GM21526 (cell line): ENCODE results near the gene SIRT6.
"Not testable (repeated sequence)": the region's sequence is repeated elsewhere in the genome, so short reads cannot be mapped to it uniquely, and the experiment has no call there.

Source experiments
- ATAC-seq: cut with Tn5 transposase; IDR thresholded peaks from one replicate; pipeline ENCODE4 v1.9.1; 2021; ENCODE audit warnings: moderate library complexity; ENCODE audit not compliant: unreplicated experiment, low FRiP score

The SIRT6 gene

DNA sequence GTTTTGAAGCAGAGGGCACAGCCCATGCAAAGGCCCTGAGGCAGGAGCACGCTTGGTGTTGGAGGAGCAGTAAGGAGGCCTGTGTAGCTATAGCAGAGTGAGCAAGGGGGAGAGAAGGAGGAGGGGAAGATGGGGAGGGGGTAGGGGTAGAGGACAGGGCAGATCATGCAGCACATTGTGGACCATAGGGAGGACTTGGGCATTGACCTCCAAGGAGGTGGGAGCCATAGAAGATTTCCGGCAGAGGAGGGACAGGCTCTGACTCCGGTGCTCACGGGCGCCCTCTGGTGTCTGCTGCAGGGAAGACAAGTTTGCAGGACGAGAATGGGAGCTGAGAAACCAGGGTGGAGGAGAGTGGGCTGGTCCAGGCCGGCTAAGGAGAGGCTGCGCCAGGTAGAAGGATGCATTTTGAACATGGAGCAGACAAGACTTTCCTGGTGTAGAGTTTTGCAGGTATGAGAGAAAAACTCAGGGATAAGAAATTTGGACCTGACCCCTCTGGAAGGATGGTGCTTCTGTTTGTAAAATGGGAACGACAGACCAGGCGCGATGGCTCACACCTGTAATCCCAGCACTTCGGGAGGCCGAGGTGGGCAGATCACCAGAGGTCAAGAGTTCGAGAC, 42.6 kb downstream of the SIRT6 start:
- no peak for ATAC-seq

DNA sequence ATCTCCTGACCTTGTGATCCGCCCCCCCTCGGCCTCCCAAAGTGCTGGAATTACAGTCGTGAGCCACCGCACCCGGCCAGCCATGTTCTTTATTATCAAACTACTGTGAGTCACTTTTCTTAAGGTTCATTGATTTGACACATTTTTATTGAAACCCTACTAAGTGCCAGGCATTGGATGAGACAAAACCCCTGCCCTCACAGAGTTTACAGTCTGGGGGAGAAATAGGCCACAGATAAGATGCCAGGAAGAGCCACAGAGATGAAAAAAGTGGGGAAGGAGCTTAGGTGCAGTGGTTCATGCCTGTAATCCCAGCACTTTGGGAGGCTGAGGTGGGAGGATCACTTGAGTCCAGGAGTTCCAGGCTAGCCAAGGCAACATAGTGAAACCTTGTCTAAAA, 43.9 kb downstream of the SIRT6 start:
- no peak for ATAC-seq

DNA sequence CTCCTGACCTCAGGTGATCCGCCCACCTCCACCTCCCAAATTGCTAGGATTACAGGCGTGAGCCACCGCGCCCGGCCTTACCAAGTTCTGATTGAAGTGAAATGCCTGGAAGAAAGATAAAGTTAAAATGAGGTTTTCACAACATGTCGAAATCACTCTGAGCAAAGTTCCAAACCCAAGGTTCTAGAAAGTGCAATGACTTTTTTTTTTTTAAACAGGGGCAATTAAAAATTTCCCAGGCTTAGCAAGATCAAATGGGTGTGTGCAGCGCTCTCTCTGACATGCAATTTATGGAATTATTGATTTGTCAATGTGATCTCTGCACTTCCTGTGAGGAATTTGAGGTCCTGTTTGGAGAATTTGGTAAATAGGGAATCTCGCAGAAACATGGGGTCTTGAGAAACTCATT, 45.7 kb downstream of the SIRT6 start:
- no peak for ATAC-seq

DNA sequence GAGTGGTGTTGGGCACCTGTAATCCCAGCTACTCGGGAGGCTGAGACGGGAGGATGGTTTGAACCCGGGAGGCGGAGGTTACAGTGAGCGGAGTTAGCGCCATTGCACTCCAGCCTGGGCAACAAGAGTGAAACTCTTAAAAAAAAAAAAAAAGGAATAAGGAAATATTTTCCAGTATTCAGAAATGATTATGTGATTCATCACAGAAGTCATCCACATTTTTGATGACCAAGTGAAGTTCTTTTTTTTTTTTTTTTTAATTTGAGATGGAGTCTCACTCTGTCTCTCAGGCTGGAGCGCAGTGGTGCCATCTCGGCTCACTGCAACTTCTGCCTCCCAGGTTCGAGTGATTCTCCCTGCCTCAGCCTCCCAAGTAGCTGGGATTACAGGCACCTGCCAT, 47.0 kb downstream of the SIRT6 start:
- ATAC-seq, result not testable (repeated sequence)

DNA sequence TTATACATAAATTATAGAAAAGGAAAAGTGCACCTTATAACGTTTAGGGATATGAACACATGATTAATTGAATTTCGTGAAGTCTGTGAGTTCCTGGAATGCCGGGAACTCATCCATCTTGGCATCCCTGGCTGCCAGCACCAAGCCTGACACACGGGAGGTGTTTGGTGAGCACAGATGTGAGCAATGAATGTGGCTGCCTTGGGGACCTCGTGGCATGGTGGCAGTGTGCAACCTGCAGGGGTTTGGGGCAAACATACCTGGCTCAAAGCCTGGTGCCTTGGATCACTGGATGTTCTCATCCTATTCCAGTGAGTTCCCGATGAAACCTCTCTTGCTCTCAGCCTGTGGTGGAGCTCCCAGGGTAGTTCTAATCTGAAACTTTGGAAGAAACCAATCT, 48.0 kb downstream of the SIRT6 start:
- ATAC-seq, result no peak

DNA sequence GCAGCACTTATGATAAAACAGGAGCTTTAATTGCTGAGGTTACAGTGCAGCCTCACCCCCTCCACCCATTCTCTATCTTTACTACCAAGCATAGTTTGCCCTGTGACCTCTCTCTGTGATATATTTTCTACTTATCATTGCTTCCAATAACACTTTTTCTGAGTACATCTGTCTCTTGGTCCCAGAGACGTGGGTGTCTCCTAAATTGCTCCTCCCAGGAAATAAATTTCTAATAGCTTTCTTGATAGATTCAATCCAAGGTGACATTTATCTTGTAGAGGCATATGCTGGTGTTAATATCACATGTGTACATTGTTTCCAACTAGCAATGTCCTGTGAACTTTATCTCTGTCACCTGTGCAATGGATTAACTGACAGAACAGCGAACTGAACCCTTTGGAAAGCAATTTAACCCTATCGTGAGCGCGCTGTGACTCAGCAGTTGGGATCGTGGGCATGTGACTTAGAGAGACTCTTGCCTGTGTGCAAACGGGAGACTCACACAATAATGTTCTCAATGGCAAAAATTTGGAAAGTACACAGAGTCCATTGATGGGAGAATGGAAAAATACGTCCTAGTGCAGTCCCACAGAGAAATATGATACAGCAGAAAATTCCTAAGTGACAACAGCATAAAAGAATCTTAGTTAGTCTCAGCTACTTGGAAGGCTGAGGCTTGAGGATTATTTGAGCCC, 51.5 kb downstream of the SIRT6 start:
- ATAC-seq, result no peak

DNA sequence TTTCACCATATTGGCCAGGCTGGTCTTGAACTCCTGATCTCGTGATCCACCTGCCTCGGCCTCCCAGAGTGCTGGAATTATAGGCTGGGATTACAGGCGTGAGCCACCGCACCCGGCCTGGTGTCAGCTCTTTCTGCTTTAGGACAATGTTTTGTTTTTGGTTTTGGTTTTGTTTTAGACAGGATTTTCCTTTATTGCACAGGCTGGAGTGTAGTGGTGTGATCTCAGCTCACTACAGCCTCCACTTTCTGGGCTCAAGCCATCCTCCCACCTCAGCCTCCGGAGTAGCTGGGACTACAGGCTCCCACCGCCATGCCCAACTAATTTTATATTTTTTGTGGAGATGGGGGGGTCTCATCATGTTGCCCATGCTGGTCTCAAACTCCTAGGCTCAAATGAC, 53.3 kb downstream of the SIRT6 start:
- ATAC-seq, result not testable (repeated sequence)

DNA sequence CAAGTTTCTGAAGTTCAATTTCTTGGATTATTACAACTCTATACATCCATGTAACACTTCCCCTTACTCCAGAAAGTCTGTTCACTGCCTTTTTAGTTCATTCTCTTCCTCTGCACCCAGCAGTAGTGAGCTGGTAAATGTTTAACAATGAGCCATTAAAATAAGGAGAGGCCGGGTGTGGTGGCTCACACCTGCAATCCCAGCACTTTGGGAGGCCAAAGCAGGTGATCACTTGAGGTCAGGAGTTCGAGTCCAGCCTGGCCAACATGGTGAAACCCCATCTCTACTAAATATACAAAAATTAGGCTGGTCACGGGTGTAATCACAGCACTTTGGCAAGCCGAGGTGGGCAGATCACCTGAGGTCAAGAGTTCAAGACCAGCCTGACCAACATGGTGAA, 55.0 kb downstream of the SIRT6 start:
- ATAC-seq, result not testable (repeated sequence)

DNA sequence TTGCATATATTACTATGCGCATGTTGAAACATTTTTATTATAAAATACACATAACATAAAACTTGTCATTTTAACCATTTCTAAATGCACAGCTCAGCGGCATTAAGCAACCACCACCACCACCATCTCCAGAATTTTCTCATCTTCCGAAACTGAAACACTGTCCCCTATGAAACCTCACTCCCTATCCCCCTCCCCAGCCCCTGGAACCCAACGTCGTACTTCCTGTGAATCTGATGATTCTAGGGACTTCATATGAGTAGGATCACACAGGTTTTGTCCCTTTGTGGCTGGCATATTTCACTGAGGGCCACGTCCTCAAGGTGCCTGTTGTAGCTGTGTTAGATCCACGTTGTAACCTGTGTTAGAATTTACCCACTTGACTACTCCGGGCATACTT, 57.7 kb downstream of the SIRT6 start:
- ATAC-seq, result no peak
